Liver (tissue), 3 donors: ENCODE data around the gene ELL2.

Experiments used
- TAF1 ChIP-seq: conservative IDR thresholded peaks from 2 replicates; pipeline ENCODE4 v1.6.1; 2016; ENCODE audit warnings: antibody characterized with exemption, mild to moderate bottlenecking
- TF ChIP-seq, protein P1 (sequence below): fragments of 150-350 bp; IDR thresholded peaks from 2 replicates; pipeline ENCODE4 v1.5.1; 2017; ENCODE audit warnings: improper control_type of control experiment, low read depth, low read length; ENCODE audit not compliant: missing input control
- TF ChIP-seq, protein P2 (sequence below): IDR thresholded peaks from 2 replicates; pipeline ENCODE4 v1.6.1; 2016; ENCODE audit warnings: antibody characterized with exemption
- TF ChIP-seq, protein P3 (sequence below): IDR thresholded peaks from 2 replicates; pipeline ENCODE4 v1.6.1; 2016; ENCODE audit warnings: antibody characterized with exemption
- TF ChIP-seq, protein P4 (sequence below): IDR thresholded peaks from 2 replicates; pipeline ENCODE4 v1.6.1; 2016; ENCODE audit warnings: antibody characterized with exemption, mild to moderate bottlenecking
- donor health status: healthy.
- donor health status: healthy.

DNA sequence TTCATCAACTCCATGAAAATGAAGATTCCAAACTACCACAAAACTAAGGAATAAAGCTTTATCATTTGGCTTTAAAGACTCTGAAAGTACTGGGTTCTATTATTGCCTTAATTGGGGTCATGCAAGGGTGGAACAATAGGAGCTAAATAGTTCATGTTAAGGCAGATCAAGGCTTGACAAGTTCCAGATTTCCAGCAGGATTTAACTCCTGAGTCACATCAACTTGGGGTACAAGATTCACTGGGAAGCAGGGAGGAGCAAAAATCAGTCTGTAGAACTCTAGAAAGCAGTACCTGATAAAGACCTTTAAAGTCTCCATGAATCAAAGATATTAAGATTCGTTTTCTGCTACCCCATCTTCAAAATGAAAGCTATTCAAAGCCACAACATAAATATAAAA lies 97.2 kb downstream of the ELL2 start:
- TF ChIP-seq TAF1, result no peak
- TF ChIP-seq, protein P1, sequence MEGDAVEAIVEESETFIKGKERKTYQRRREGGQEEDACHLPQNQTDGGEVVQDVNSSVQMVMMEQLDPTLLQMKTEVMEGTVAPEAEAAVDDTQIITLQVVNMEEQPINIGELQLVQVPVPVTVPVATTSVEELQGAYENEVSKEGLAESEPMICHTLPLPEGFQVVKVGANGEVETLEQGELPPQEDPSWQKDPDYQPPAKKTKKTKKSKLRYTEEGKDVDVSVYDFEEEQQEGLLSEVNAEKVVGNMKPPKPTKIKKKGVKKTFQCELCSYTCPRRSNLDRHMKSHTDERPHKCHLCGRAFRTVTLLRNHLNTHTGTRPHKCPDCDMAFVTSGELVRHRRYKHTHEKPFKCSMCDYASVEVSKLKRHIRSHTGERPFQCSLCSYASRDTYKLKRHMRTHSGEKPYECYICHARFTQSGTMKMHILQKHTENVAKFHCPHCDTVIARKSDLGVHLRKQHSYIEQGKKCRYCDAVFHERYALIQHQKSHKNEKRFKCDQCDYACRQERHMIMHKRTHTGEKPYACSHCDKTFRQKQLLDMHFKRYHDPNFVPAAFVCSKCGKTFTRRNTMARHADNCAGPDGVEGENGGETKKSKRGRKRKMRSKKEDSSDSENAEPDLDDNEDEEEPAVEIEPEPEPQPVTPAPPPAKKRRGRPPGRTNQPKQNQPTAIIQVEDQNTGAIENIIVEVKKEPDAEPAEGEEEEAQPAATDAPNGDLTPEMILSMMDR, result no peak
- TF ChIP-seq, protein P2, sequence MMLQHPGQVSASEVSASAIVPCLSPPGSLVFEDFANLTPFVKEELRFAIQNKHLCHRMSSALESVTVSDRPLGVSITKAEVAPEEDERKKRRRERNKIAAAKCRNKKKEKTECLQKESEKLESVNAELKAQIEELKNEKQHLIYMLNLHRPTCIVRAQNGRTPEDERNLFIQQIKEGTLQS, result no peak
- TF ChIP-seq, protein P3, sequence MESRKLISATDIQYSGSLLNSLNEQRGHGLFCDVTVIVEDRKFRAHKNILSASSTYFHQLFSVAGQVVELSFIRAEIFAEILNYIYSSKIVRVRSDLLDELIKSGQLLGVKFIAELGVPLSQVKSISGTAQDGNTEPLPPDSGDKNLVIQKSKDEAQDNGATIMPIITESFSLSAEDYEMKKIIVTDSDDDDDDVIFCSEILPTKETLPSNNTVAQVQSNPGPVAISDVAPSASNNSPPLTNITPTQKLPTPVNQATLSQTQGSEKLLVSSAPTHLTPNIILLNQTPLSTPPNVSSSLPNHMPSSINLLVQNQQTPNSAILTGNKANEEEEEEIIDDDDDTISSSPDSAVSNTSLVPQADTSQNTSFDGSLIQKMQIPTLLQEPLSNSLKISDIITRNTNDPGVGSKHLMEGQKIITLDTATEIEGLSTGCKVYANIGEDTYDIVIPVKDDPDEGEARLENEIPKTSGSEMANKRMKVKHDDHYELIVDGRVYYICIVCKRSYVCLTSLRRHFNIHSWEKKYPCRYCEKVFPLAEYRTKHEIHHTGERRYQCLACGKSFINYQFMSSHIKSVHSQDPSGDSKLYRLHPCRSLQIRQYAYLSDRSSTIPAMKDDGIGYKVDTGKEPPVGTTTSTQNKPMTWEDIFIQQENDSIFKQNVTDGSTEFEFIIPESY, result no peak
- TF ChIP-seq, protein P4, sequence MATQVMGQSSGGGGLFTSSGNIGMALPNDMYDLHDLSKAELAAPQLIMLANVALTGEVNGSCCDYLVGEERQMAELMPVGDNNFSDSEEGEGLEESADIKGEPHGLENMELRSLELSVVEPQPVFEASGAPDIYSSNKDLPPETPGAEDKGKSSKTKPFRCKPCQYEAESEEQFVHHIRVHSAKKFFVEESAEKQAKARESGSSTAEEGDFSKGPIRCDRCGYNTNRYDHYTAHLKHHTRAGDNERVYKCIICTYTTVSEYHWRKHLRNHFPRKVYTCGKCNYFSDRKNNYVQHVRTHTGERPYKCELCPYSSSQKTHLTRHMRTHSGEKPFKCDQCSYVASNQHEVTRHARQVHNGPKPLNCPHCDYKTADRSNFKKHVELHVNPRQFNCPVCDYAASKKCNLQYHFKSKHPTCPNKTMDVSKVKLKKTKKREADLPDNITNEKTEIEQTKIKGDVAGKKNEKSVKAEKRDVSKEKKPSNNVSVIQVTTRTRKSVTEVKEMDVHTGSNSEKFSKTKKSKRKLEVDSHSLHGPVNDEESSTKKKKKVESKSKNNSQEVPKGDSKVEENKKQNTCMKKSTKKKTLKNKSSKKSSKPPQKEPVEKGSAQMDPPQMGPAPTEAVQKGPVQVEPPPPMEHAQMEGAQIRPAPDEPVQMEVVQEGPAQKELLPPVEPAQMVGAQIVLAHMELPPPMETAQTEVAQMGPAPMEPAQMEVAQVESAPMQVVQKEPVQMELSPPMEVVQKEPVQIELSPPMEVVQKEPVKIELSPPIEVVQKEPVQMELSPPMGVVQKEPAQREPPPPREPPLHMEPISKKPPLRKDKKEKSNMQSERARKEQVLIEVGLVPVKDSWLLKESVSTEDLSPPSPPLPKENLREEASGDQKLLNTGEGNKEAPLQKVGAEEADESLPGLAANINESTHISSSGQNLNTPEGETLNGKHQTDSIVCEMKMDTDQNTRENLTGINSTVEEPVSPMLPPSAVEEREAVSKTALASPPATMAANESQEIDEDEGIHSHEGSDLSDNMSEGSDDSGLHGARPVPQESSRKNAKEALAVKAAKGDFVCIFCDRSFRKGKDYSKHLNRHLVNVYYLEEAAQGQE, result no peak
